ENCODE data around the gene FAM219B.

GRCh38 chr15:74892313-74892712, 14.3 kb downstream of the FAM219B start:
- TF ChIP-seq CTCF (IDR thresholded peaks at IDR 0.05) (no peak), POLR2A (IDR thresholded peaks at IDR 0.05) (no peak), EP300 (IDR thresholded peaks at IDR 0.05) (no peak)

All from stomach (tissue), 4 donors.